Neutrophil (primary cell): ENCODE data around the gene ABCA1.

Source experiments
- H3K27ac ChIP-seq: fragments of 200-600 bp; sonication (generic); 2 replicates; pipeline ENCODE4 v1.5.1; 2016; ENCODE audit warnings: mild to moderate bottlenecking, moderate library complexity
- H3K27me3 ChIP-seq: fragments of 200-600 bp; sonication (generic); 2 replicates; pipeline ENCODE4 v1.6.0; 2016; ENCODE audit warnings: mild to moderate bottlenecking
- H3K36me3 ChIP-seq: fragments of 200-600 bp; sonication (generic); 2 replicates; pipeline ENCODE4 v1.5.1; 2017
- H3K4me1 ChIP-seq, 2 experiments: fragments of 200-600 bp in 1 of 2; sonication (generic) in 1 of 2; 1 replicate in 1 of 2; 2 replicates in 1 of 2; pipeline versions ENCODE4 v1.5.1 to v1.6.1; 2013 to 2016; ENCODE audit warnings: low read depth in 1 of 2, low read length in 1 of 2, mild to moderate bottlenecking in 1 of 2, moderate library complexity in 1 of 2; ENCODE audit not compliant: control insufficient read depth in 1 of 2, insufficient read depth in 1 of 2
- H3K4me3 ChIP-seq, 2 experiments: fragments of 200-600 bp in 1 of 2; sonication (generic) in 1 of 2; 1 replicate in 1 of 2; 2 replicates in 1 of 2; pipeline ENCODE4 v1.5.1; 2013 to 2016; ENCODE audit warnings: low read depth in 1 of 2, low read length in 1 of 2, mild to moderate bottlenecking in 1 of 2, moderate library complexity in 1 of 2
- H3K9me3 ChIP-seq: fragments of 200-600 bp; sonication (generic); 2 replicates; pipeline ENCODE4 v1.5.1; 2016
- CTCF ChIP-seq: fragments of 200-600 bp; sonication (generic); IDR thresholded peaks from 2 replicates; pipeline ENCODE4 v1.5.1; 2016; ENCODE audit warnings: antibody characterized with exemption

The ABCA1 gene

GRCh38 chr9:104853683-104854082 lies 74.3 kb downstream of the ABCA1 start:
- H3K9me3 ChIP-seq: no peaks in the 10 kb centered on the region
- H3K27me3 ChIP-seq: no peaks in the 10 kb centered on the region
- H3K27ac ChIP-seq: no peak overlapping the region
- TF ChIP-seq CTCF: no peak
- H3K4me1 ChIP-seq: peaks cover 0 to 7% of the 10 kb centered on the region in 2 experiments
- peaks cover 75% of the 10 kb centered on the region for H3K36me3 ChIP-seq
- H3K4me3 ChIP-seq: no peak overlapping the region

- H3K36me3 ChIP-seq: peaks cover 72% of the 10 kb centered on the region
- no peak overlapping the region for H3K4me3 ChIP-seq
- TF ChIP-seq CTCF: no peak
- H3K9me3 ChIP-seq: no peaks in the 10 kb centered on the region
- H3K4me1 ChIP-seq: peaks cover 0 to 7% of the 10 kb centered on the region in 2 experiments
- no peaks in the 10 kb centered on the region for H3K27me3 ChIP-seq
- H3K27ac ChIP-seq: no peak overlapping the region
Observed at GRCh38 chr9:104853159-104853558, 74.8 kb downstream of the ABCA1 start.

- no peaks in the 10 kb centered on the region for H3K9me3 ChIP-seq
- H3K27me3 ChIP-seq: no peaks in the 10 kb centered on the region
- no peak for TF ChIP-seq CTCF
- H3K4me1 ChIP-seq: peaks cover 0 to 7% of the 10 kb centered on the region in 2 experiments
- no peak overlapping the region for H3K27ac ChIP-seq
- H3K4me3 ChIP-seq: no peak overlapping the region
- H3K36me3 ChIP-seq: peaks cover 55% of the 10 kb centered on the region
Observed at GRCh38 chr9:104851546-104851920, 76.4 kb downstream of the ABCA1 start.

- Histone ChIP-seq H3K27ac (no peak overlapping the region), H3K27me3 (no peaks in the 10 kb centered on the region), H3K4me1 (peaks cover 0 to 7% of the 10 kb centered on the region in 2 experiments), H3K9me3 (no peaks in the 10 kb centered on the region), H3K36me3 (peaks cover 50% of the 10 kb centered on the region), H3K4me3 (no peak overlapping the region)
- TF ChIP-seq CTCF: no peak
Observed at GRCh38 chr9:104850786-104851545, 77.0 kb downstream of the ABCA1 start.

GRCh38 chr9:104849023-104849422 lies 78.9 kb downstream of the ABCA1 start:
- no peaks in the 10 kb centered on the region for H3K9me3 ChIP-seq

More at GRCh38 chr9:104849023-104849422, 78.9 kb downstream of the ABCA1 start:
- Histone ChIP-seq H3K27me3 (no peaks in the 10 kb centered on the region), H3K36me3 (peaks cover 45% of the 10 kb centered on the region), H3K4me1 (peaks cover 0 to 7% of the 10 kb centered on the region in 2 experiments), H3K4me3 (no peak overlapping the region), H3K27ac (no peak overlapping the region)
- TF ChIP-seq CTCF: no peak
